Measurements from ENCODE around the gene JAK1.

Gene JAK1

DNA sequence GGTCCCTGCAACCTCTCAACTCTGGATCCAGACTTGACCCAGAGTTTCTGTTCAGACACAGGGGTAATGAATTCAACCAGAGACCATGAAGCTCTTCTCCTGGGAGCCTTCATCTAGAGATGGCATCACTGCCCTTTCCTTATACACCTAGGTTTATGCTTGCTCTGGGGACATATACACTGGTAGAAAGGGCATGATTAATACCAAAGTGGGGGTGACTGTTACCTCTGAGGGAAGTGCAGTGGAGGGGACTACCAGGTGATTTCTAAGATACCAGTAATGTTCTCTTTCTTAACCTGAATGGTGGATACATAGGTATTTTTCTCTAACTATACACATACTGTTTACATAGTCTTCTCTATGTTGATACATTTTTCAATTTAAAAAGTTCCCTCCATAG, 48.4 kb downstream of the JAK1 start:
- DNase-seq, result no peak

- peak; percentile 99 for DNase-seq
These were observed 49.0 kb downstream of the JAK1 start for GRCh38 chr1:64917328-64917861.

- peak; percentile 82 for DNase-seq
These were observed 50.7 kb downstream of the JAK1 start for GRCh38 chr1:64915381-64916274.

- no peak for DNase-seq
These were observed 52.9 kb downstream of the JAK1 start for GRCh38 chr1:64913361-64914015.

DNA sequence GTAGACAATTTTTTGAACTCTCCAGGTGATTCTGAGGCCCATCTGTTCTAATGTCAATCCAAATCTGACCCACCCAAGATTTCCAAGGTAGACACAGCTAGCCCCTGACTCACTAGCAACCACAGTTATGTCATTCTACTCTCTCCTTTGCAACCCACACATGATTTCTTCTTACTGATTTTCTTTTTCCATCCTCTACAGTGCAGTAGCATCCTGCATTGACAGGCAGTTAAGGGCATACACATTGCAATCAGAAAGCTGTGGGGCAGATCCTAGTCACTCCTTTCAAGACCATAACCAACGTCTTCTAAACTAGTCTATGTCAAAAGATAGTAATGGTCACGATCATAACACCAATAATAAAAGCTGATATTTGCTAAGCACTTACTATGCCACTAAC, 54.2 kb downstream of the JAK1 start:
- no peak for DNase-seq

- no peak for DNase-seq
These were observed 55.0 kb downstream of the JAK1 start for GRCh38 chr1:64911326-64911725.

DNA sequence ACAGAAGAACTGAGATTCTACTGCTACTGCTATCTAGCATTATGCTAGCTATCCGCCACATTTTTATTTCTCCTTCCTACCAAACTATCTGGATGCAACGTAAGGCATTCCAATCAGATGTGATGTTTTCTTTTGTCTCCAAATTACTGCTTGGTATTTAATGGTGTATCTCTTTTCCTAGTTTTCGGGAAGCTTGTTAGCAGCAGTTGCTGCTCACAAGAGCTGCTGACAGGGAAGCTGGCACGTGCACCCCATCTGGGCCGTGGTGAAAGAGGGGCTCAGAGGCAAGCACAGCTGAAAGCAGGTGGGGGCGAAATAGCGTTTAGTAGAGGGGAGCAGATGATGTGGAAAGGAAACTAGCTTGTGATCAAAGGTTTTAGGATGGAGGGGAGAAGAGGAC, 57.3 kb downstream of the JAK1 start:
- no peak for DNase-seq

DNA sequence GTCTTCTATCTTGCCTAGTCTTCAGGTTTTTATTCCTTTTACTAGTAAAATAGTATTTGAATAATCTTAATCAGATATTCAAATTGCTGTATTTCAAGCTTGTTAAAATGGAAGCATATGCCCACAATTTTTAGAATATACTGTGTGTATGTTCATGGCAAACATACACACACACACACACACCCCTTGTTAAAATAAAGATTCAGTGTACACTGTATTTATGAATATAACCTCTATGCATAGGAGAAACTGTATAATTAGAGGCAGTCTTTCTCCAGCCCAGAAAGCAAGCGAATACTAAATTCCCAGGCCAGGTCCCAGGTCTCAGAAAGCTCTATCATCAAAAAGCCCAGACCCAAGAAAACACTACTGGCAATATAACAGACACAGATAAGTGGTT, 57.8 kb downstream of the JAK1 start:
- DNase-seq, result no peak

DNA sequence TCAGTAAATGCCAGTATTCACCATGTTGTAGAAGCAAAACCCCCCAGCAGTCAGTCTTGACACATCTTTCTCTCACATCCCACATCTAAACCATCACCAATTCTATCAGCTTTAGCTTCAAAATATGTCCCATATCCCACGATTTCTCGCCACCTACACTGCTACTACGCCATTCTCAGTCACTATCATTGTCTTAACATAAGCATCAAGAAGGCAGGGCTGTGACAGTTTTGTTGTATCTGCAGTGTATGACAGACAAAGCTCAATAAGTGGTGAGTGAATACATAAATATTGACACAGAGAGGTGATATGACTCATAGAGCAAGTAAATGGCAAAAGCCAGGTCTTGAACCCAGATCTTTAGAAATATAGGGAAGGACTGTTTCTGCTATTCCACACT, 59.9 kb downstream of the JAK1 start:
- DNase-seq, result no peak

DNA sequence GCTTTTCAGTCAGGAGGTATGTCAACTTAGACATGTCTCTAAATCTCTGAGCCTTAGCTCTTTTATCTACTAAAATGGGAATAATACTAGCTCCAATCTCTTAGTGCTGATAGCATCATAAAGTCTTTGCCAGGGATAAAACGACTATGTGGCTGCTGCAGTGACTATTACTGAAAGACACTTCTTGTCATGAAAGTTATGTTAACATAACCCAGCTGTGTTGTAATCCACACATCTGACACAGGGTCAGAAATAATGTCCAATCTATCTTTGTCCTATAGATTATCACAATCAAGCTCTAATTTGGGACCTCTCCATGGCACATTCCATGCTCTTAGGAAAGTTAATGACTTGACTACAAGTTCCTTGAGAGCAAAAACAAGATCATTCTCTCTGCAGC, 62.8 kb downstream of the JAK1 start:
- no peak for DNase-seq

DNA sequence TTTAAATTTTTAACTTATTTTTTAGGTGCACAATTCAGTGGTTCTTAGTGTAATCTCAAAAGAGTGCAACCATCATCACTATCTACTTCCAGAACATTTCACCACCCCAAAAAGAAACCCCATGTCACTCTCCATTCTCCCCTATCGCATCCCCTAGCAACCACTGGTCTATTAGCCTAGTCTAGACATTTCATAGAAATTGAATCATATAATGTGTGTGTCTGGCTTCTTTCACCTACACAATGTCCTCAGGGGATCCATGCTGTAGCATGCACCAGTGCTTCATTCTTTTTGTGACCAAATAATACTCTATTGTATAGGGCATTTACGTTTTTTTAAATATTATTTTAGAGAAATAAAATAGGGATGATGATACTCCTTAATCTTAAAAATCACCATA, 64.7 kb downstream of the JAK1 start:
- no peak for DNase-seq

GRCh38 chr1:64900916-64901315, 65.4 kb downstream of the JAK1 start:
- no peak for DNase-seq

GRCh38 chr1:64898107-64898861, 68.1 kb downstream of the JAK1 start:
- peak; percentile 96 for DNase-seq

DNA sequence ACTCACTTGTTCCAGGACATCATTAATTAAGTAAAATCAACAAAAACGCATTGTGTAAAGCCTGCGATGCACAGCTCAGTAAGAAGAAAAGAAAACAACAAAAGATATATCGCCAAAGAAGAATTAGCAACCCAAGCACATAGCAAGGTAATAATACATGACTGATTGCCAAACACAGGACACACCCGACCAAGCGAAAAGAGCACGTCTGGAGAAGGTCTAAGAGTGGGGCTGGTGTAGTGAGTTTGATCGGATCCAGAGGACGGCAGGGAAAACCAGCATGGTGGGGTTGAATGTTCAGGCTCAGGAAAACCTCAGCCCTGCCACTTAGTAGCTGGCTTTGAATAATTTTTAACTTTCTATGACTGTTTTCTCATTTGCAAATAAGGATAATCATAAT, 69.8 kb downstream of the JAK1 start:
- no peak for DNase-seq

GRCh38 chr1:64895500-64895899, 70.8 kb downstream of the JAK1 start:
- DNase-seq, result no peak

- DNase-seq, result no peak
These were observed 71.7 kb downstream of the JAK1 start for GRCh38 chr1:64894438-64895196.

GRCh38 chr1:64893921-64894320, 72.4 kb downstream of the JAK1 start:
- no peak for DNase-seq

DNA sequence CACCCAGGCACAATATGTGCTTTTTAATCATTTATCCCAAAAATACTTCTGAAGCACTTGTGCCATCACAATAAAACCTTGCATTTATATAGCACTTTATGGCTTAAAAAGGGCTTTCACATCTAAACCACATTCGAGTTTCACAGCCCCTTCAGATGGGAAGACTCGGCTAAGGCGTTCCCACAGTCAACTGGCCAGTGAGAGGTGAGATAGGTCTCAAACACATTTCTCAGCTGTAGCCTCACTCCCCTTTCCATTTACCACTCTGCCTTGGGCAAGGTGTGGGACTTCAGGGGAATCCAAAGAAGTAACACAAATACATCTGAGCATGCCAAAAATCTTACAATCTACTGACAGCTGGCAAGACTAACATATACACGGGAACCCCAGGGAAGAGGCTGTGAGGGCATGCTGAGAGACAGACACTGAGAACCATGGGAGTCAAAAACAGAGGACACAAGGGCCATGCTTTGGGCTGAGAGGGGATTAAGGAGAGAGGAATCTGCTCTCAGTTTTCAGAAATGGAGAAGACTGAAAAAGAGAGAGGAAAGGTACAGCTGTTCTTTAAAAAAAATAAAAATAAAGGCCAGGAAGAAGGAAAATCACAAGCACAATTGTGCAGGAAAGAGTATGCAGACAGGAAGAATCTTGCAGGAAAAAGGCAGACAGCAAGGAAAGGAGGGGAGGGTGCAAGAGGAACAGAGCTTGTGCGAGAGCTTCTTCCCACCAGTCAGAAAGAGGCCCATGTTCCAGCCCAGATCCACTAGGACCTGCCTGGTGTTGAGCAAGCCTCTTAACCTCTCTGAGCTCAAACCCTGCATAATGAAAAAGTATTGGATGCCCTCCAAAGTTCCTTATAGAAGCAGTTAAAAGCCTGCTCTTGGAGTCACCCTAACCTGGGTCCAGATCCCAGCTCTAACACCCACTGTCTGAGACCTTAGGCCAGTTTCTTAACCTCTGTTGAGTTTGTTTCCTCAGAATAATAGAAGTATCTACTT, 73.5 kb downstream of the JAK1 start:
- peak; percentile 21 for DNase-seq

- peak; percentile 30 for DNase-seq
These were observed 74.9 kb downstream of the JAK1 start for GRCh38 chr1:64891448-64891825.

GRCh38 chr1:64890699-64891447, 75.5 kb downstream of the JAK1 start:
- DNase-seq, result no peak
